ENCODE data around the gene PLXDC1. TPM values are rescaled to one million over a fixed set of nuclear protein-coding genes. Genes with fewer than 3 reads are reported as not detected.

Gene PLXDC1
- total RNA-seq, 2 experiments from 2014 or later = 0.71 to 1.1 TPM

DNA sequence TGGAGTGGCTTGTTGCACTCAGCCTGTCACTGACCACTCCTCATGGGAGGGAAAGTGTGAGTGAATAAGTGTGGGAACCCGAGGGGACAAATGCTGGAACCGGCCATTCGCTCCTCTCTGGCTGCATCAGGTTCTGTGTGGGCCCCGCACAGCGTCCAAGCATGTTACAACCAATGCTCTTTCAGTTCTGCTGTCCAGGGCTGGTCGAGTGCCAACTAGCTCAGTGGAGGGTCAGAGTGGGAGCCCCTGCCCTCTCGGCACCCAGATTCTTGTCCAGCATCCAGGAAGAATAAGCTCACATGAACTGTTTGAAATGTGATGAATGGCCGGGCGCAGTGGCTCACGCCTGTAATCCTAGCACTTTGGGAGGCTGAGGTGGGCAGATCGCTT is 135.9 kb downstream of the PLXDC1 start:
- ChIA-PET POLR2A (no interaction called here), CTCF (interaction anchor here (0.6 kb wide), 2 partner anchors 452 to 468 kb away, joined by 3 read pairs; no protein-coding TSS in a partner anchor)

DNA sequence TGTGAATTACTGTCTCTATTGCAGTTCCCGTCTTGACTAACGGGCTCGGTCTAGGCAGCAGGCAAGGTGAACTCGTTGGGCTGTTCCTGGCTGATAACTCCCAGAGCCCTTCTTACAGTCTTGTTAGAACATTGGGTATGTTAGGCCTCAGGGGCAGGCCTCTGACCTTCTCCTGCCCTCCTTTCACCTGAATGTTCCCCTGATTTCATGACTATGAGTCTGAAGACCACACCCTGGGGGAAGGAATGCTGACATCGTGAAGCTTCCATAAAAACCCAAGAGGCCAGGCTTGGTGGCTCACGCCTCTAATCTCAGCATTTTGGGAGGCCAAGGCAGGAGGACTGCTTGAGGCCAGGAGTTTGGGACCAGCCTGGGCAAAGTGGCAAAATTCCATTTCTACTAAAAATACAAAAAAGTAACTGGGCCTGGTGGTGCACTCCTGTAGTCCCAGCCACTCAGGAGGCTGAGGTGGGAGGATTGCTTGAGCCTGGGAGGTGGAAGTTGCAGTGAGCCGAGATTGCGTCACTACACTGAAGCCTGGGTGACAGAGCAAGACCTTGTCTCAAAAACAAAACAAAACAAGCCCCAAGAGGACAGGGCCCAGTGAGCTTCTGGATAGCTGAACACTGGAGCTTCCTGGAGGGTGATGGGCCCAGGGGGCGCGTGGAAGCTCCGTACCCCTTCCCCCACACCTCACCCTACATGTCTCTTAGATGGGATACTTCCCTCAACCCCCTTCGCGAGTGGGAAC is 136.5 kb downstream of the PLXDC1 start:
- ChIA-PET POLR2A (interaction anchor here (0.6 kb wide), 2 partner anchors 42 to 144 kb away, joined by 4 read pairs; no protein-coding TSS in a partner anchor), CTCF (interaction anchor here (0.6 kb wide), 2 partner anchors 452 to 467 kb away, joined by 3 read pairs; no protein-coding TSS in a partner anchor)

DNA sequence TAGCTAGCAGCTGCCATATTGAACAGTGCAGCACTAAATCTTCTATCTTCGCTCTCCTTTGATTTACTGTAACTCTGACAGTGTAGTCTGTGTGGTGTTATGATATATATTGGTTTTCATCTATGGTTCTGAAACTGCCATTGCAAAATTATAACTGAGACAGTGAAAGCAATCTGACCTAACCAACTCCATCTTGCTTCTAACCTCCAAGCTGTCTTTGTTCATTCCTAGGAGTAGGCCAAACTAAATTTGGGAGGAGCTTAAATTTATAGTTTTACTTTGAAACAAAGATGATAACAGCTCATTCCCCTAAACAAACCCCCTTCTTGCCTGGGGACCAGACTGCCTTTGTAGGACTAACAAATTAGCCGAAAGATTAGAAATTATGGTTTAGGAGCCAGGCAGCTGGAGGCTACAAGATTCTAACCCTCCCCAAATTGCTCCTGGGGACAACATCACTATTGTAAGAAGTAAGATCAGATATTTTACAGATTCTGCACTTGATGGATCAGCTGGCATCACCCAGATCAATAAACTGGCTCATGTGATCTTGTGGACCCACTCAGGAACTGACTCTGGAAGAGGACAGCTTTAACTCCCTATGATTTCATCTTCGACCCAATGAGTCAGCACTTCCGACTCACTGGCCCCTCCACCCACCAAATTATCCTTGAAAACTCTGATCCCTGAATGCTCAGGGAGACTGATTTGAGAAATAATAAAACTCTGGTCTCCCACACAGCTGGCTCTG is 137.2 kb downstream of the PLXDC1 start:
- ChIA-PET CTCF (no interaction called here), POLR2A (interaction anchor here (0.6 kb wide), 2 partner anchors 42 to 143 kb away, joined by 4 read pairs; no protein-coding TSS in a partner anchor)

Other genes starting within 250 kb of the PLXDC1 start
- gene FBXO47, start 184.2 kb downstream of the PLXDC1 start, total RNA-seq = not detected
- not detected for gene ARL5C, start 14.5 kb upstream of the PLXDC1 start, total RNA-seq
- gene CACNB1, start 46.0 kb upstream of the PLXDC1 start, total RNA-seq = 10 to 100 TPM; 16.9 to 17.4 TPM
- gene RPL19, start 48.6 kb upstream of the PLXDC1 start, total RNA-seq = 1,000 to 10,000 TPM; 2,967 to 3,022 TPM
- not detected for gene STAC2, start 74.3 kb upstream of the PLXDC1 start, total RNA-seq
- gene FBXL20, start 250.0 kb upstream of the PLXDC1 start, total RNA-seq = 10 to 100 TPM; 24.9 to 25.2 TPM